Lung (tissue), 12 donors: ENCODE measurements around the gene WTIP. TPM values are rescaled to one million over a fixed set of nuclear protein-coding genes. Genes with fewer than 3 reads are reported as not detected.
A peak's percentile ranks its signal among the peaks of the same experiment; 100 is the strongest.

Experiments used
- ATAC-seq: fragments of 200-7000 bp; cut with Tn5 transposase; one replicate; pipeline ENCODE4 v1.9.1; 2020; ENCODE audit warnings: moderate number of reproducible peaks; ENCODE audit not compliant: insufficient read depth, low FRiP score
- DNase-seq, 3 donors: peaks; one replicate each; pipeline ENCODE4 v3.0.0-alpha.2; 2013 to 2017
- H3K27ac ChIP-seq, 2 donors: one replicate each; pipeline ENCODE4 v1.5.1; 2013; ENCODE audit warnings: mild to moderate bottlenecking in 2 of 2, moderate library complexity in 2 of 2, control low read depth in 1 of 2, inconsistent platforms in 1 of 2, low read depth in 1 of 2, low read length in 1 of 2
- H3K27me3 ChIP-seq, 3 donors: one replicate each; pipeline ENCODE4 v1.5.1; 2013; ENCODE audit warnings: low read length in 2 of 3; ENCODE audit not compliant: control insufficient read depth in 3 of 3, insufficient read depth in 3 of 3
- H3K36me3 ChIP-seq, 4 donors: one replicate each; pipeline ENCODE4 v1.5.1; 2013; ENCODE audit warnings: low read length in 4 of 4, mild to moderate bottlenecking in 1 of 4, moderate library complexity in 1 of 4; ENCODE audit not compliant: control insufficient read depth in 4 of 4, insufficient read depth in 4 of 4
- H3K4me1 ChIP-seq, 5 donors: one replicate each; pipeline ENCODE4 v1.5.1; 2013; ENCODE audit warnings: low read length in 5 of 5, mild to moderate bottlenecking in 2 of 5, moderate library complexity in 1 of 5; ENCODE audit not compliant: control insufficient read depth in 5 of 5, insufficient read depth in 5 of 5
- H3K4me3 ChIP-seq: one replicate; pipeline ENCODE4 v1.5.1; 2013; ENCODE audit warnings: mild to moderate bottlenecking, control low read depth, moderate library complexity
- H3K9ac ChIP-seq, 2 donors: one replicate each; pipeline ENCODE4 v1.5.1; 2013; ENCODE audit warnings: low read length in 2 of 2, control low read depth in 1 of 2; ENCODE audit not compliant: insufficient read depth in 1 of 2
- H3K9me3 ChIP-seq, 4 donors: one replicate each; pipeline ENCODE4 v1.5.1; 2013; ENCODE audit warnings: low read length in 3 of 4, mild to moderate bottlenecking in 1 of 4, moderate library complexity in 1 of 4; ENCODE audit not compliant: control insufficient read depth in 4 of 4, insufficient read depth in 3 of 4
- CTCF ChIP-seq: IDR thresholded peaks from 2 replicates; pipeline ENCODE4 v1.5.1; 2012; ENCODE audit warnings: mild to moderate bottlenecking; ENCODE audit errors: control extremely low read depth, extremely low read depth
- WGBS, 2 donors: extraction: QIAGEN DNeasy Blood & Tissue Kit; methylation state at CpG; one replicate each; pipeline ENCODE4 v1.1.7; 2013; 5-methylcytosine and 5-hydroxymethylcytosine counted together
- polyA plus RNA-seq, 2 donors: library from polyadenylated mRNA; stranded (reverse); fragments of 200-250 nt; gene quantifications; one replicate each; pipeline ENCODE4 v1.2.1, GENCODE V29; 2013
- total RNA-seq, 2 donors: library from RNA; depleted of rRNA in 1 of 2; stranded (reverse); fragments of >200 nt in 1 of 2; gene quantifications; one replicate each; pipeline ENCODE4 v1.2.1, GENCODE V29; 2014 to 2021
- donor health status: control.
- donor health status: control.
- donor health status: Bipolar disorder and iron deficiency.
- donor health status: healthy.
- donor health status: DM: yes; HTN: yes; CAD: no.

The WTIP gene
- total and polyA plus RNA-seq, 4 donors, result 6.4 to 31.9 (median 13.1) TPM

- no peak overlapping the region for H3K27ac ChIP-seq
- WGBS, 2 donors, result 75 to 81% methylated on average over 9 of the region's 9 CpGs
- H3K4me3 ChIP-seq, result no peak overlapping the region
- DNase-seq (no peak), ATAC-seq (no peak)
- H3K9ac ChIP-seq, result no peak overlapping the region
- peaks cover 0 to 3% (median 0%) of the 10 kb centered on the region in 4 donors for H3K36me3 ChIP-seq
- H3K27me3 ChIP-seq, result no peaks in the 10 kb centered on the region
- no peaks in the 10 kb centered on the region for H3K9me3 ChIP-seq
- peaks cover 0 to 5% (median 0%) of the 10 kb centered on the region in 5 donors for H3K4me1 ChIP-seq
- no peak for TF ChIP-seq CTCF
Measured at GRCh38 chr19:34504809-34505291, 23.3 kb downstream of the WTIP start.

GRCh38 chr19:34505321-34506025, 23.9 kb downstream of the WTIP start:
- WGBS, 2 donors, result 78 to 90% methylated on average over 14 of the region's 14 CpGs
- no peak for TF ChIP-seq CTCF
- Histone ChIP-seq H3K27me3 (no peaks in the 10 kb centered on the region), H3K9me3 (no peaks in the 10 kb centered on the region), H3K4me1 (peaks cover 0 to 5% (median 0%) of the 10 kb centered on the region in 5 donors), H3K4me3 (no peak overlapping the region), H3K36me3 (peaks cover 0 to 3% (median 0%) of the 10 kb centered on the region in 4 donors), H3K27ac (no peak overlapping the region), H3K9ac (no peak overlapping the region)
- ATAC-seq (no peak), DNase-seq (no peak)

- Histone ChIP-seq H3K9ac (no peak overlapping the region), H3K4me3 (no peak overlapping the region), H3K4me1 (peaks cover 0 to 5% (median 0%) of the 10 kb centered on the region in 5 donors), H3K9me3 (no peaks in the 10 kb centered on the region), H3K27ac (no peak overlapping the region), H3K27me3 (no peaks in the 10 kb centered on the region), H3K36me3 (peaks cover 0 to 3% (median 0%) of the 10 kb centered on the region in 4 donors)
- ATAC-seq (no peak), DNase-seq (peak in 1 of 3 donors; percentile 44)
- 66 to 79% methylated on average over 8 of the region's 8 CpGs for WGBS, 2 donors
- no peak for TF ChIP-seq CTCF
Measured at GRCh38 chr19:34506026-34506370, 24.4 kb downstream of the WTIP start.
